Lower leg skin (tissue), 4 donors: ENCODE results near the gene CERS5. TPM values are rescaled to one million over a fixed set of nuclear protein-coding genes. Genes with fewer than 3 reads are reported as not detected.

Experiments used
- DNase-seq, 2 donors: peaks; one replicate each; pipeline ENCODE4 v3.0.0-alpha.2; 2019; ENCODE audit warnings: low spot score in 2 of 2
- H3K4me3 ChIP-seq: fragments of 200-600 bp; sonication (generic); 2 replicates; pipeline ENCODE4 v1.5.1; 2017; ENCODE audit warnings: mild to moderate bottlenecking, low read depth; ENCODE audit not compliant: poor library complexity, severe bottlenecking
- CTCF ChIP-seq, 3 donors: fragments of 450-650 bp; IDR thresholded peaks; one replicate each; pipeline ENCODE4 v1.5.1; 2016; ENCODE audit warnings: antibody characterized with exemption in 3 of 3, mild to moderate bottlenecking in 3 of 3, moderate library complexity in 2 of 3
- POLR2A ChIP-seq, 2 donors: fragments of 450-650 bp; IDR thresholded peaks; one replicate each; pipeline ENCODE4 v1.6.1; 2016 to 2017; ENCODE audit warnings: antibody characterized with exemption in 2 of 2, mild to moderate bottlenecking in 1 of 2, moderate library complexity in 1 of 2
- WGBS, 2 donors: methylation state at CpG; one replicate each; pipeline ENCODE4 v1.1.5; 2018; 5-methylcytosine and 5-hydroxymethylcytosine counted together
- intact Hi-C: fragments of 100-400 bp; cut with DNase I; formaldehyde crosslinking; loops from one replicate; pipeline ENCODE4 v1.15.0; 2023; ENCODE audit warnings: low total_unique reads
- total RNA-seq, 4 donors: library from RNA; depleted of rRNA; stranded (reverse); fragments of >200 nt; gene quantifications; one replicate each; pipeline ENCODE4 v1.1.0, GENCODE V29; 2016

CERS5 gene
- total RNA-seq, 4 donors from 2014 or later, result 31.8 to 34.5 (median 32.5) TPM

- DNase-seq, result no peak
- TF ChIP-seq POLR2A (IDR thresholded peaks at IDR 0.05) (no peak), CTCF (IDR thresholded peaks at IDR 0.05) (no peak)
- WGBS, 2 donors, result 63 to 66% methylated on average over 2 of the region's 2 CpGs
- intact Hi-C loops, result no loop called here
- no peak overlapping the region for H3K4me3 ChIP-seq
These were observed 33.5 kb upstream of the CERS5 start for GRCh38 chr12:50200552-50201273.

DNA sequence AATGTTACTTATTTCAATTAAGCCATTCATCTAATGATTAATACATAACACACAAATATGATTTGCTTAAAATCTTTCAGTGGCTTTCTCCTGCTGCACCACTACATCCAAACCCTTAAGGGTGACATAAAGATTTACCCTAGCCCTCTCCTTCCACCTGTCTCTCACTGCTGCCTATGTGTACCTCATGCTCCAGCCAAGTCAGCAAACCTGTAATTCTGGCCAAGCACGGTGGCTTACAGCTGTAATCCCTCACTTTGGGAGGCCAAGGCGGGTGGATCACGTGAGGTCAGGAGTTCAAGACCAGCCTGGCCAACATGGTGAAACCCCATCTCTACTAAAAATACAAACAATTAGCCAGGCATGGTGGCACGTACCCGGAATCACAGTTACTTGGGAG is 31.7 kb upstream of the CERS5 start:
- TF ChIP-seq POLR2A (IDR thresholded peaks at IDR 0.05) (no peak), CTCF (IDR thresholded peaks at IDR 0.05) (no peak)
- DNase-seq, result no peak
- no peak overlapping the region for H3K4me3 ChIP-seq
- WGBS, 2 donors, result 81 to 85% methylated on average over 5 of the region's 5 CpGs
- intact Hi-C loops, result no loop called here

- no peak for DNase-seq
- TF ChIP-seq CTCF (IDR thresholded peaks at IDR 0.05) (no peak), POLR2A (IDR thresholded peaks at IDR 0.05) (no peak)
- H3K4me3 ChIP-seq, result no peak overlapping the region
- intact Hi-C loops, result no loop called here
- WGBS, 2 donors, result 72 to 76% methylated on average over 5 of the region's 5 CpGs
These were observed 30.1 kb upstream of the CERS5 start for GRCh38 chr12:50197297-50197727.

DNA sequence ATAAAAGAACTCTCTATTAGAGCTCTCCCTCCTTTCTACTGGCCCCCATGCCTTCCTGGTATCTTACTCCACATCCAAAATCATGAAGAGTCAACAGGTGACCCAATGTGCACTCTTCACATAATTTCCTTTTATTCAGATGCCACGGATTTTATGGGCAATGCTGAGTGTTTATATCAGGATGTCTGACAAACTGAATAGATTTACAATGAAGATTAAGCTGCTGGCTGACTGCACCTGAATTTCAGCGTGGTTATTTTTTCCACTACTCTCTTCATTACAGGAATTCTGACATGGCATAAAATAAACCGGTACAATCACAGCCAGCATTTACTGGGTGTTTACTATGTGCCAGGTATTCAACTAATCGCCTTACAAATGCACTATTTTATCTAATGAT is 29.4 kb upstream of the CERS5 start:
- intact Hi-C loops, result no loop called here
- TF ChIP-seq POLR2A (IDR thresholded peaks at IDR 0.05) (no peak), CTCF (IDR thresholded peaks at IDR 0.05) (no peak)
- no peak for DNase-seq
- H3K4me3 ChIP-seq, result no peak overlapping the region
- WGBS, 2 donors, result 36 to 44% methylated on average over 4 of the region's 4 CpGs

DNA sequence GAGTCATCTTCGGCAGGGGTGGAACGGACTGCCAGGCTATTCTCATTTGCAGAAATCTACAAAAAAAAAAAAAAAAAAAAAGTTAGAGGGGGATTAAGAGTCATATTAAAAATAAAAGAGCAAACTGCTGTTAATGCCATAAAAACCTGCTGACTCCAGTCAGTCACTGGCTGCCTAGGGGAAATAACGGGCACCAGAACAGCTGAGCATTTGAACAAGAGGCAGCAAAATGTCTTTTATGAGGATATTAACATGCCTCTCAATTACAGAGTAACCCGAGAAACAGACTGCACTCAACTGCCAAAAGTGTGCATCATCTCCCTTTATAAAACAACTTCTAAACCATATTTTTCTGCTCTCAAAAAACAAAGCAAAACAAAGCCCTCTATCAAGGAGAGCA is 28.7 kb upstream of the CERS5 start:
- peak in 1 of 2 donors; percentile 15 for DNase-seq
- TF ChIP-seq POLR2A (IDR thresholded peaks at IDR 0.05), result no peak
- TF ChIP-seq CTCF (IDR thresholded peaks at IDR 0.05), result no peak
- intact Hi-C loops, result no loop called here
- no peak overlapping the region for H3K4me3 ChIP-seq
- 51 to 59% methylated on average over 4 of the region's 4 CpGs for WGBS, 2 donors

- H3K4me3 ChIP-seq, result no peak overlapping the region
- DNase-seq, result no peak
- intact Hi-C loops, result no loop called here
- WGBS, 2 donors, result 78 to 80% methylated on average over 5 of the region's 5 CpGs
- TF ChIP-seq CTCF (IDR thresholded peaks at IDR 0.05) (no peak), POLR2A (IDR thresholded peaks at IDR 0.05) (no peak)
These were observed 25.7 kb upstream of the CERS5 start for GRCh38 chr12:50192908-50193307.
